Liver (tissue), 9 donors: ENCODE measurements around the gene RAB35. TPM values are rescaled to one million over a fixed set of nuclear protein-coding genes. Genes with fewer than 3 reads are reported as not detected.

Experiments used
- DNase-seq: peaks from one replicate; pipeline ENCODE4 v3.0.0-alpha.2; 2017; ENCODE audit warnings: low spot score
- H3K27ac ChIP-seq, 2 donors: one replicate each; pipeline ENCODE4 v1.7.0; 2013; ENCODE audit warnings: inconsistent platforms in 2 of 2, low read length in 2 of 2, control low read depth in 1 of 2, low read depth in 1 of 2, mild to moderate bottlenecking in 1 of 2
- H3K27me3 ChIP-seq, 4 donors: one replicate each; pipeline versions ENCODE4 v1.6.1 to v1.7.0; 2013; ENCODE audit warnings: low read length in 3 of 4, inconsistent platforms in 1 of 4, mild to moderate bottlenecking in 1 of 4, moderate library complexity in 1 of 4; ENCODE audit not compliant: control insufficient read depth in 4 of 4, insufficient read depth in 4 of 4
- H3K36me3 ChIP-seq, 4 donors: one replicate each; pipeline versions ENCODE4 v1.6.1 to v1.7.0; 2013; ENCODE audit warnings: low read length in 3 of 4, mild to moderate bottlenecking in 3 of 4, low read depth in 1 of 4, moderate library complexity in 1 of 4; ENCODE audit not compliant: control insufficient read depth in 4 of 4, insufficient read depth in 3 of 4
- H3K4me1 ChIP-seq, 4 donors: one replicate each; pipeline versions ENCODE4 v1.6.1 to v1.7.0; 2013; ENCODE audit warnings: low read length in 3 of 4, mild to moderate bottlenecking in 3 of 4, moderate library complexity in 1 of 4; ENCODE audit not compliant: control insufficient read depth in 4 of 4, insufficient read depth in 4 of 4
- H3K4me3 ChIP-seq, 3 donors: one replicate each; pipeline versions ENCODE4 v1.6.1 to v1.7.0; 2013; ENCODE audit warnings: low read length in 3 of 3, control low read depth in 1 of 3, low read depth in 1 of 3, mild to moderate bottlenecking in 1 of 3
- H3K9ac ChIP-seq, 2 donors: one replicate each; pipeline ENCODE4 v1.7.0; 2013; ENCODE audit warnings: low read length in 2 of 2, mild to moderate bottlenecking in 2 of 2, moderate library complexity in 2 of 2, control low read depth in 1 of 2, low read depth in 1 of 2
- H3K9me3 ChIP-seq, 4 donors: one replicate each; pipeline versions ENCODE4 v1.6.1 to v1.7.0; 2013; ENCODE audit warnings: low read length in 3 of 4; ENCODE audit not compliant: control insufficient read depth in 4 of 4
- ATF3 ChIP-seq: IDR thresholded peaks from 2 replicates; pipeline ENCODE4 v1.6.1; 2016; ENCODE audit warnings: antibody characterized with exemption
- EGR1 ChIP-seq, 2 donors: IDR thresholded peaks; 2 replicates each; pipeline ENCODE4 v1.6.1; 2016 to 2018; ENCODE audit warnings: antibody characterized with exemption in 2 of 2, low read depth in 2 of 2
- FOXA1 ChIP-seq: IDR thresholded peaks from 2 replicates; pipeline ENCODE4 v1.6.1; 2016; ENCODE audit warnings: antibody characterized with exemption
- FOXA2 ChIP-seq: IDR thresholded peaks from 2 replicates; pipeline ENCODE4 v1.6.1; 2016; ENCODE audit warnings: antibody characterized with exemption
- GABPA ChIP-seq, 2 donors: IDR thresholded peaks in 1 of 2; conservative IDR thresholded peaks in 1 of 2; 2 replicates each; pipeline ENCODE4 v1.6.1; 2016; ENCODE audit warnings: antibody characterized with exemption in 2 of 2, mild to moderate bottlenecking in 1 of 2, moderate library complexity in 1 of 2
- HNF4A ChIP-seq, 2 donors: conservative IDR thresholded peaks; 2 replicates each; pipeline ENCODE4 v1.6.1; 2016; ENCODE audit warnings: antibody characterized with exemption in 2 of 2, mild to moderate bottlenecking in 2 of 2
- HNF4G ChIP-seq: IDR thresholded peaks from 2 replicates; pipeline ENCODE4 v1.6.1; 2016; ENCODE audit warnings: antibody characterized with exemption
- JUND ChIP-seq, 2 donors: IDR thresholded peaks; 2 replicates each; pipeline ENCODE4 v1.6.1; 2016; ENCODE audit warnings: antibody characterized with exemption in 2 of 2
- NR2F2 ChIP-seq: IDR thresholded peaks from 2 replicates; pipeline ENCODE4 v1.6.1; 2016; ENCODE audit warnings: antibody characterized with exemption
- RAD21 ChIP-seq, 2 donors: IDR thresholded peaks; 2 replicates each; pipeline ENCODE4 v1.6.1; 2016; ENCODE audit warnings: antibody characterized with exemption in 2 of 2, mild to moderate bottlenecking in 2 of 2
- REST ChIP-seq: IDR thresholded peaks from 2 replicates; pipeline ENCODE4 v1.6.1; 2016; ENCODE audit warnings: antibody characterized with exemption, mild to moderate bottlenecking
- RXRA ChIP-seq, 2 donors: IDR thresholded peaks; 2 replicates each; pipeline ENCODE4 v1.6.1; 2017 to 2018; ENCODE audit warnings: antibody characterized with exemption in 2 of 2, mild to moderate bottlenecking in 1 of 2
- SP1 ChIP-seq: IDR thresholded peaks from 2 replicates; pipeline ENCODE4 v1.6.1; 2018; ENCODE audit warnings: antibody characterized with exemption, mild to moderate bottlenecking
- TAF1 ChIP-seq: conservative IDR thresholded peaks from 2 replicates; pipeline ENCODE4 v1.6.1; 2016; ENCODE audit warnings: antibody characterized with exemption, mild to moderate bottlenecking
- YY1 ChIP-seq: IDR thresholded peaks from 2 replicates; pipeline ENCODE4 v1.6.1; 2016; ENCODE audit warnings: antibody characterized with exemption, mild to moderate bottlenecking
- WGBS: extraction: QIAGEN DNeasy Blood & Tissue Kit; methylation state at CpG from one replicate; pipeline ENCODE4 v1.1.7; 2013; 5-methylcytosine and 5-hydroxymethylcytosine counted together
- polyA plus RNA-seq, 2 donors: library from polyadenylated mRNA; stranded (reverse) in 1 of 2; unstranded in 1 of 2; fragments of 200-250 nt in 1 of 2; fragments of >200 nt in 1 of 2; fragmentation: Nextera tagmentation in 1 of 2; extraction: Ambion mirVana in 1 of 2; gene quantifications; one replicate each; pipeline versions ENCODE4 v1.2.1 to v1.2.3, GENCODE V29; 2013 to 2015
- total RNA-seq, 2 donors: library from RNA; depleted of rRNA; stranded (reverse); fragments of >200 nt; gene quantifications; one replicate each; pipeline ENCODE4 v1.2.3, GENCODE V29; 2014
- TF ChIP-seq, protein P1 (sequence below): fragments of 150-350 bp; IDR thresholded peaks from 2 replicates; pipeline ENCODE4 v1.5.1; 2017; ENCODE audit warnings: improper control_type of control experiment, low read depth, low read length; ENCODE audit not compliant: missing input control
- TF ChIP-seq, protein P2 (sequence below): IDR thresholded peaks from 2 replicates; pipeline ENCODE4 v1.6.1; 2016; ENCODE audit warnings: antibody characterized with exemption
- TF ChIP-seq, protein P3 (sequence below): IDR thresholded peaks from 2 replicates; pipeline ENCODE4 v1.6.1; 2016; ENCODE audit warnings: antibody characterized with exemption
- donor health status: healthy.
- donor health status: healthy.
- donor health status: healthy.
- donor health status: healthy.
- donor health status: healthy.

The RAB35 gene
- total and polyA plus RNA-seq, 4 donors = 7.4 to 14.4 (median 10.2) TPM

DNA sequence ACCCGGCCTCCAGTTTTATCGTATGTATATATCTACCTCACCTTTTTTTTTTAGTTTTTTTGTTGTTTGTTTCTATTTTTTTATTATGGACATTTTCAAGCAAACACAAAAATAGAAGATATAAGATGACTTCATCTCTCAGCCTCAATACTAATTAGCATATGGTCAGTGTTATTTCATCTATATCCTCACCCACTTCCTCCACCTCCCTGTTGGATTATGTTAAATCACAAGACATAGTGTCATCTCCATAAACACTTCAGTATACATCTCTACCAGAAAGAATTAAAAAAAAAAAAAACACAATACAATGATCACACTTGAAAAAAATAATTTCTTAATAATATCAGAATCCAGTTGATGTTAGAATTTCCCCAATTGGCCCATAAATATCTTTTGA is 34.9 kb downstream of the RAB35 start (continued):
- TF ChIP-seq EGR1 (IDR thresholded peaks at IDR 0.05; ENCODE audit: low read depth in 2 of 2) (no peak), TAF1 (no peak), GABPA (IDR thresholded peaks at IDR 0.05 in 1 of 2, conservative IDR thresholded peaks at IDR 0.05 in 1 of 2) (no peak), HNF4G (no peak)
- TF ChIP-seq, protein P1, sequence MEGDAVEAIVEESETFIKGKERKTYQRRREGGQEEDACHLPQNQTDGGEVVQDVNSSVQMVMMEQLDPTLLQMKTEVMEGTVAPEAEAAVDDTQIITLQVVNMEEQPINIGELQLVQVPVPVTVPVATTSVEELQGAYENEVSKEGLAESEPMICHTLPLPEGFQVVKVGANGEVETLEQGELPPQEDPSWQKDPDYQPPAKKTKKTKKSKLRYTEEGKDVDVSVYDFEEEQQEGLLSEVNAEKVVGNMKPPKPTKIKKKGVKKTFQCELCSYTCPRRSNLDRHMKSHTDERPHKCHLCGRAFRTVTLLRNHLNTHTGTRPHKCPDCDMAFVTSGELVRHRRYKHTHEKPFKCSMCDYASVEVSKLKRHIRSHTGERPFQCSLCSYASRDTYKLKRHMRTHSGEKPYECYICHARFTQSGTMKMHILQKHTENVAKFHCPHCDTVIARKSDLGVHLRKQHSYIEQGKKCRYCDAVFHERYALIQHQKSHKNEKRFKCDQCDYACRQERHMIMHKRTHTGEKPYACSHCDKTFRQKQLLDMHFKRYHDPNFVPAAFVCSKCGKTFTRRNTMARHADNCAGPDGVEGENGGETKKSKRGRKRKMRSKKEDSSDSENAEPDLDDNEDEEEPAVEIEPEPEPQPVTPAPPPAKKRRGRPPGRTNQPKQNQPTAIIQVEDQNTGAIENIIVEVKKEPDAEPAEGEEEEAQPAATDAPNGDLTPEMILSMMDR = no peak

DNA sequence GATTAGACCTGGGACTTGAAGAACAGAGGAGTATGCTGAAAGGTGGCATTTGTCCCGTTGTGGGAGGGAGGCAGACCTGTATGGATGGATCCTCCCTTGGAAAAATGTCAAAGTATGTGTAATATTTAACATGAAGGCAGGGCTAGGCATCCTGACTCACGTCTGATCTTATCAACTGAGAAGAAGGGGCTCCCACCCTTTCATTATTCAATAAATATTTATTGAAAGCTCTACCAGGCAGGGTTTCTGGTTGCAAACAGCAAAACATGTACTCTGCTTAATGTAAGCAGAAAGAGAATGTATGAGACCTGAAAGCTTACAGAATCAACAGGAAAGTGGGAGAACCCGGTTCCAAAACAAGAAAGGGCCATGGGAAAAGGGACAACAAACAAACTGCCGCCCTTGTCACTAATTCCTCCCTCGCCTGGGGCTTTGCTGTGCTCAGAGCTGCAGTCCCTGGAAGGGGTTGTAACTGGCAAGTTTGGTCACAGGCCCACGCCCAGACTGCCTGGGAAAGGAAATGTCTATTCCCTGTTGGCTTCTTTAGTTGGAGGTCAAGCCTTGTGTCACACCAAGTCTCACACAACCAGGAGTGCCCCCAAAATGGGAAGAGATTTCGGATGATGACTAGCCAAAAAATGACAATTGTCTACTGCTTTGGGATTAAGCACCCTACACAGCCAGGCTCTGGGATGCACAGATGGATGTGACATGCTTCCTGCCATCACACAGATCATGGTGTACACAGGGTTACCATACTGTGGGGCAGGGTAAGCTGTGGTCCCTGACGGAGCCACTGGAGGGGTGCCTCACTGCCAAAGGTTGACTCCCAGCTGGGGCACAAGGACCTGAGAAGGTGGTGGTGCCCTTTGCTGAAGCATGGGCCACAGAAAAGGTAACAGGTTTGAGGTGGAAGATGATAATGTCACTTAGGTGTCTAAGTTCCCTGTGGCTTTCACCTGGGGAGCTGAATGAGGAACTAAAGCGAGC is 36.8 kb downstream of the RAB35 start:
- 81% methylated on average over 9 of the region's 9 CpGs for WGBS
- no peak for TF ChIP-seq RAD21 (IDR thresholded peaks at IDR 0.05)
- no peak for TF ChIP-seq RXRA (IDR thresholded peaks at IDR 0.05)
- TF ChIP-seq TAF1 = no peak
- no peak for TF ChIP-seq EGR1 (IDR thresholded peaks at IDR 0.05; ENCODE audit: low read depth in 2 of 2)
- TF ChIP-seq YY1 = no peak
- TF ChIP-seq HNF4A (conservative IDR thresholded peaks at IDR 0.05) = no peak
- TF ChIP-seq FOXA2 = no peak
- no peak for TF ChIP-seq SP1
- no peak for TF ChIP-seq FOXA1
- TF ChIP-seq REST = no peak
- TF ChIP-seq, protein P2, sequence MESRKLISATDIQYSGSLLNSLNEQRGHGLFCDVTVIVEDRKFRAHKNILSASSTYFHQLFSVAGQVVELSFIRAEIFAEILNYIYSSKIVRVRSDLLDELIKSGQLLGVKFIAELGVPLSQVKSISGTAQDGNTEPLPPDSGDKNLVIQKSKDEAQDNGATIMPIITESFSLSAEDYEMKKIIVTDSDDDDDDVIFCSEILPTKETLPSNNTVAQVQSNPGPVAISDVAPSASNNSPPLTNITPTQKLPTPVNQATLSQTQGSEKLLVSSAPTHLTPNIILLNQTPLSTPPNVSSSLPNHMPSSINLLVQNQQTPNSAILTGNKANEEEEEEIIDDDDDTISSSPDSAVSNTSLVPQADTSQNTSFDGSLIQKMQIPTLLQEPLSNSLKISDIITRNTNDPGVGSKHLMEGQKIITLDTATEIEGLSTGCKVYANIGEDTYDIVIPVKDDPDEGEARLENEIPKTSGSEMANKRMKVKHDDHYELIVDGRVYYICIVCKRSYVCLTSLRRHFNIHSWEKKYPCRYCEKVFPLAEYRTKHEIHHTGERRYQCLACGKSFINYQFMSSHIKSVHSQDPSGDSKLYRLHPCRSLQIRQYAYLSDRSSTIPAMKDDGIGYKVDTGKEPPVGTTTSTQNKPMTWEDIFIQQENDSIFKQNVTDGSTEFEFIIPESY = no peak
- no peak for TF ChIP-seq JUND (IDR thresholded peaks at IDR 0.05)
- TF ChIP-seq NR2F2 = no peak
- TF ChIP-seq, protein P1 = no peak
- no peak for TF ChIP-seq HNF4G
- TF ChIP-seq GABPA (IDR thresholded peaks at IDR 0.05 in 1 of 2, conservative IDR thresholded peaks at IDR 0.05 in 1 of 2) = no peak
- TF ChIP-seq ATF3 = no peak
- TF ChIP-seq, protein P3, sequence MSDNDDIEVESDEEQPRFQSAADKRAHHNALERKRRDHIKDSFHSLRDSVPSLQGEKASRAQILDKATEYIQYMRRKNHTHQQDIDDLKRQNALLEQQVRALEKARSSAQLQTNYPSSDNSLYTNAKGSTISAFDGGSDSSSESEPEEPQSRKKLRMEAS = no peak
- Histone ChIP-seq H3K27ac (no peak overlapping the region), H3K9ac (no peak overlapping the region), H3K4me1 (no peaks in the 10 kb centered on the region), H3K36me3 (no peaks in the 10 kb centered on the region), H3K9me3 (no peaks in the 10 kb centered on the region), H3K4me3 (no peak overlapping the region), H3K27me3 (no peaks in the 10 kb centered on the region)
- no peak for DNase-seq
